WTC11 (cell line): ENCODE data around the gene DCXR. TPM values are rescaled to one million over a fixed set of nuclear protein-coding genes. Genes with fewer than 3 reads are reported as not detected.

ENCODE experiments used
- ATAC-seq: fragments of 200-7000 bp; cut with Tn5 transposase; 2 replicates; pipeline ENCODE4 v1.10.0; 2021; ENCODE audit warnings: mild to moderate bottlenecking, moderate library complexity
- CTCF ChIA-PET: fragments of 300-600 bp; sonication (Branson Sonifier 250); formaldehyde crosslinking; loops from one replicate; lab custom pipeline; 2021; ENCODE audit warnings: antibody characterized with exemption; lab: Charles Lee
- POLR2A ChIA-PET: fragments of 350-600 bp; sonication (Branson Sonifier 250); formaldehyde crosslinking; loops from one replicate; lab custom pipeline; 2021; ENCODE audit warnings: antibody characterized with exemption; lab: Charles Lee
- DNase-seq: peaks from one replicate; pipeline ENCODE4 v3.0.0; 2021; ENCODE audit warnings: low spot score
- H3K27ac Mint-ChIP-seq: 2 replicates; pipeline ENCODE4 v1.8.0; 2021; ENCODE audit warnings: mixed read lengths
- H3K27me3 Mint-ChIP-seq: 2 replicates; pipeline ENCODE4 v1.8.0; 2021; ENCODE audit warnings: low read depth, mild to moderate bottlenecking, moderate library complexity, mixed read lengths
- H3K36me3 Mint-ChIP-seq: 2 replicates; pipeline ENCODE4 v1.8.0; 2021; ENCODE audit warnings: mixed read lengths
- H3K4me1 Mint-ChIP-seq: 2 replicates; pipeline ENCODE4 v1.8.0; 2022; ENCODE audit warnings: mixed read lengths
- H3K4me3 Mint-ChIP-seq: 2 replicates; pipeline ENCODE4 v1.8.0; 2021; ENCODE audit warnings: mild to moderate bottlenecking, moderate library complexity, mixed read lengths
- H3K9me3 Mint-ChIP-seq: 2 replicates; pipeline ENCODE4 v1.8.0; 2021; ENCODE audit warnings: mixed read lengths
- ATF1 ChIP-seq: sonication (generic); formaldehyde crosslinking; IDR thresholded peaks from 2 replicates; pipeline ENCODE4 v1.8.1; 2023; ENCODE audit warnings: mild to moderate bottlenecking, moderate library complexity, missing genetic modification reagents
- ELF4 ChIP-seq: sonication (generic); formaldehyde crosslinking; IDR thresholded peaks from 2 replicates; pipeline ENCODE4 v1.8.1; 2022; ENCODE audit warnings: low read depth, mild to moderate bottlenecking, moderate library complexity, missing genetic modification reagents
- FOXK1 ChIP-seq: sonication (generic); formaldehyde crosslinking; IDR thresholded peaks from 2 replicates; pipeline ENCODE4 v1.8.0; 2022; ENCODE audit warnings: mild to moderate bottlenecking, moderate library complexity, missing genetic modification reagents
- GABPB1 ChIP-seq: sonication (generic); formaldehyde crosslinking; IDR thresholded peaks from 2 replicates; pipeline ENCODE4 v1.8.1; 2023; ENCODE audit warnings: mild to moderate bottlenecking, missing genetic modification reagents
- GRHL2 ChIP-seq: fragments of 250-450 bp; sonication (Bioruptor Pico); IDR thresholded peaks from 2 replicates; pipeline ENCODE4 v1.8.0; 2022; ENCODE audit warnings: mild to moderate bottlenecking, moderate library complexity; ENCODE audit not compliant: insufficient replicate concordance, severe bottlenecking
- KAT7 ChIP-seq: sonication (generic); formaldehyde crosslinking; IDR thresholded peaks from 2 replicates; pipeline ENCODE4 v1.8.1; 2023; ENCODE audit warnings: missing genetic modification reagents, mild to moderate bottlenecking, borderline replicate concordance
- NFE2L1 ChIP-seq: sonication (generic); formaldehyde crosslinking; IDR thresholded peaks from 2 replicates; pipeline ENCODE4 v1.8.1; 2023; ENCODE audit warnings: missing genetic modification reagents
- NR1H2 ChIP-seq: sonication (generic); formaldehyde crosslinking; IDR thresholded peaks from 2 replicates; pipeline ENCODE4 v1.9.0; 2021; ENCODE audit warnings: mild to moderate bottlenecking, moderate library complexity, missing genetic modification reagents
- NR2C2 ChIP-seq: sonication (generic); formaldehyde crosslinking; IDR thresholded peaks from 2 replicates; pipeline ENCODE4 v1.8.0; 2022; ENCODE audit warnings: mild to moderate bottlenecking, missing genetic modification reagents
- RELA ChIP-seq: sonication (generic); formaldehyde crosslinking; IDR thresholded peaks from 2 replicates; pipeline ENCODE4 v1.8.1; 2022; ENCODE audit warnings: missing genetic modification reagents, mild to moderate bottlenecking, borderline replicate concordance
- RORB ChIP-seq: fragments of 250-450 bp; sonication (Bioruptor Pico); IDR thresholded peaks from 2 replicates; pipeline ENCODE4 v1.9.0; 2021; ENCODE audit warnings: mild to moderate bottlenecking
- SMAD3 ChIP-seq: sonication (generic); formaldehyde crosslinking; IDR thresholded peaks from 2 replicates; pipeline ENCODE4 v1.8.0; 2022; ENCODE audit warnings: missing genetic modification reagents, mild to moderate bottlenecking, borderline replicate concordance
- ZNF232 ChIP-seq: sonication (generic); formaldehyde crosslinking; IDR thresholded peaks from 2 replicates; pipeline ENCODE4 v1.8.0; 2022; ENCODE audit warnings: mild to moderate bottlenecking, missing genetic modification reagents
- total RNA-seq: library from RNA; stranded (reverse); gene quantifications from 3 replicates; pipeline ENCODE4 v1.2.3, GENCODE V29; 2021
- TF ChIP-seq, protein P1 (sequence below): sonication (generic); formaldehyde crosslinking; IDR thresholded peaks from 2 replicates; pipeline ENCODE4 v1.8.0; 2022; ENCODE audit warnings: mild to moderate bottlenecking, missing genetic modification reagents
- TF ChIP-seq, protein P2 (sequence below): sonication (generic); formaldehyde crosslinking; IDR thresholded peaks from 2 replicates; pipeline ENCODE4 v1.8.0; 2022; ENCODE audit warnings: mild to moderate bottlenecking, missing genetic modification reagents
- TF ChIP-seq, protein P3 (sequence below): sonication (generic); formaldehyde crosslinking; IDR thresholded peaks from 2 replicates; pipeline ENCODE4 v1.8.0; 2022; ENCODE audit warnings: mild to moderate bottlenecking, missing genetic modification reagents
- TF ChIP-seq, protein P4 (sequence below): sonication (generic); formaldehyde crosslinking; IDR thresholded peaks from 2 replicates; pipeline ENCODE4 v1.8.1; 2023; ENCODE audit warnings: mild to moderate bottlenecking, missing genetic modification reagents, moderate library complexity
- TF ChIP-seq, protein P5 (sequence below): fragments of 250-450 bp; sonication (Bioruptor Pico); IDR thresholded peaks from 2 replicates; pipeline ENCODE4 v1.9.0; 2021; ENCODE audit warnings: mild to moderate bottlenecking, borderline replicate concordance
- TF ChIP-seq, protein P6 (sequence below): fragments of 250-450 bp; sonication (Bioruptor Pico); IDR thresholded peaks from 2 replicates; pipeline ENCODE4 v1.9.0; 2021; ENCODE audit warnings: mild to moderate bottlenecking
- TF ChIP-seq, protein P7 (sequence below): fragments of 250-450 bp; sonication (Bioruptor Pico); IDR thresholded peaks from 2 replicates; pipeline ENCODE4 v1.8.0; 2021; ENCODE audit warnings: mild to moderate bottlenecking
- TF ChIP-seq, protein P8 (sequence below): sonication (generic); formaldehyde crosslinking; IDR thresholded peaks from 2 replicates; pipeline ENCODE4 v1.8.1; 2022; ENCODE audit warnings: mild to moderate bottlenecking, moderate library complexity, missing genetic modification reagents
- TF ChIP-seq, protein P9 (sequence below): fragments of 250-450 bp; sonication (Bioruptor Pico); IDR thresholded peaks from 2 replicates; pipeline ENCODE4 v1.9.0; 2021; ENCODE audit warnings: moderate library complexity, mild to moderate bottlenecking, inconsistent platforms, borderline replicate concordance

The DCXR gene
- total RNA-seq, 1 experiment from 2014 or later = 130 TPM

DNA sequence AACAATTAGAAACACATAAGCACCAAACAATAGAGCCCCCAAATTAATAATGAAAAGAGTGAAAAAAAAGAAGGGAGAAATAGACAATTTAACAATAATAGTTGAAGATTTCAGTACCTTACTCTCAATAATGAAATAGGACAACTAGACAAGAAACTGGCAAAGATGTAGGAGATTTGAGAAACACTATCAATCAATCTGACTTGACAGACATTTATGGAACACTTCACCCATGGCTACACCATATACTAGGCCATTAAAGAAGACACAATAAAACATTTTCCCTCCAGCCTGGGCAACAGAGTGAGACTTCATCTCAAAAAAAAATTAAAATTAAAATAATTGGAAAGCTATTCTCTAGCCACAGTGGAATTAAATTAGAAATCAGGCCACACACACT, 33.1 kb upstream of the DCXR start:
- Mint-ChIP-seq H3K4me1 (0 out of 2 replicates have a peak, but pooled peaks cover 2% of the 10 kb centered on the region), H3K9me3 (no peaks in the 10 kb centered on the region), H3K4me3 (no peak overlapping the region), H3K36me3 (no peaks in the 10 kb centered on the region), H3K27ac (no peak overlapping the region), H3K27me3 (peaks cover 17% of the 10 kb centered on the region)
- no peak for TF ChIP-seq SMAD3 (CRISPR knock-in tag)
- no peak for TF ChIP-seq NR1H2 (CRISPR knock-in tag)
- ATAC-seq (no peak), DNase-seq (no peak)
- ChIA-PET POLR2A (no interaction called here), CTCF (interaction anchor here (1.0 kb wide), 1 partner anchor 51 kb away, joined by 3 read pairs; no protein-coding TSS in a partner anchor)

DNA sequence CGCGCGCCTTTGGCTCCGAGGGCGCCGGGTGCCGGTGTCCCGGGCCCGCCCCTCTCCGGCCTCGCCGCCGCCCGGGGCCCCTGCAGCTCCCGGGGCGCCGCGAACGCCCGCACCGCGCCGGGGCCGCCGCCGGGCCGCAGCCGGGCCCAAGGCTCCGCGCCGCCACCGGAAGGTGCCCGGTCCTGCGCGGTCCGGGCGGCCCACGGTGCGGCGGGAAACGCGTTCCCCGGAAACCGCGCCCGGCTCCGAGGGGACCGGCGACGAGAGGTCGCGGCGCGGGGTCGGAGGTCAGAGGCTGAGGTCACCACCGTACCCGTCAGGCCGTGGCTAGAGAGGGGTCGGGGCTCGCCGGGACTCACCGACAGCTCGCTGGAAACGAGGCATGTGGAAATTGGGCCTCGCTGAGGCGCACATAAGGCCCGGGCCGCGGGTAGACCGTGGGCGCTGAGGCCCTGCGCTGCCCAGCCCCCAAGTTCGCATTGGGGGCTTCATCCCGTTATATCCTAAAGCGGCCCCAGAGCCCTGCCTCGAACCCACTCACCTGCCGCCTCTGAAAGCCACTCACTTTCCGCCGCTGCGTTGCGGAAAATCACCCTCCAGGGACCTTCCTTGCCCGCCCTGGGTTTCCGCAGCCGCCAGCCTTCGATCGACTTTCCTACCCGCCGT, 28.3 kb upstream of the DCXR start, which contains the start of gene DUS1L:
Gene DUS1L, minus strand, starts transcription at position 167 of the 666 bp plus-strand sequence. CDS start 745 bp downstream, outside the sequence.
- Mint-ChIP-seq H3K4me3 (peak within 1 kb of the TSS; percentile 74), H3K36me3 (no peaks in the 10 kb centered on the region), H3K27ac (no peak within 1 kb of the TSS), H3K4me1 (0 out of 2 replicates have a peak, but pooled peaks cover 2% of the 10 kb centered on the region), H3K9me3 (no peaks in the 10 kb centered on the region), H3K27me3 (peaks cover 2% of the 10 kb centered on the region; the same call in 1 of the 2 replicates)
- CTCF ChIA-PET = interaction anchor here (1.0 to 3.4 kb wide), 4 partner anchors 11 to 88 kb away, joined by 3 to 9 read pairs (median 6); no protein-coding TSS in a partner anchor
- DNase-seq (peak; percentile 60), ATAC-seq (peak; percentile 78)
- POLR2A ChIA-PET = no interaction called here
- TF ChIP-seq GABPB1 (peak; percentile 90), RORB (CRISPR knock-in tag) (no peak), GRHL2 (CRISPR knock-in tag) (no peak), ELF4 (CRISPR knock-in tag) (no peak), KAT7 (CRISPR knock-in tag) (0 out of 2 replicates have a peak, but pooled peaks have one; percentile 92), RELA (CRISPR knock-in tag) (no peak), ZNF232 (CRISPR knock-in tag) (no peak), FOXK1 (peak; percentile 91), NR2C2 (CRISPR knock-in tag) (peak; percentile 98), ATF1 (CRISPR knock-in tag) (no peak), NFE2L1 (CRISPR knock-in tag) (no peak)
- TF ChIP-seq, protein P1, sequence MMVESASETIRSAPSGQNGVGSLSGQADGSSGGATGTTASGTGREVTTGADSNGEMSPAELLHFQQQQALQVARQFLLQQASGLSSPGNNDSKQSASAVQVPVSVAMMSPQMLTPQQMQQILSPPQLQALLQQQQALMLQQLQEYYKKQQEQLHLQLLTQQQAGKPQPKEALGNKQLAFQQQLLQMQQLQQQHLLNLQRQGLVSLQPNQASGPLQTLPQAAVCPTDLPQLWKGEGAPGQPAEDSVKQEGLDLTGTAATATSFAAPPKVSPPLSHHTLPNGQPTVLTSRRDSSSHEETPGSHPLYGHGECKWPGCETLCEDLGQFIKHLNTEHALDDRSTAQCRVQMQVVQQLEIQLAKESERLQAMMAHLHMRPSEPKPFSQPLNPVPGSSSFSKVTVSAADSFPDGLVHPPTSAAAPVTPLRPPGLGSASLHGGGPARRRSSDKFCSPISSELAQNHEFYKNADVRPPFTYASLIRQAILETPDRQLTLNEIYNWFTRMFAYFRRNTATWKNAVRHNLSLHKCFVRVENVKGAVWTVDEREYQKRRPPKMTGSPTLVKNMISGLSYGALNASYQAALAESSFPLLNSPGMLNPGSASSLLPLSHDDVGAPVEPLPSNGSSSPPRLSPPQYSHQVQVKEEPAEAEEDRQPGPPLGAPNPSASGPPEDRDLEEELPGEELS (CRISPR knock-in tag) = peak; percentile 55; the same call in 1 of the 2 replicates
- TF ChIP-seq, protein P2, sequence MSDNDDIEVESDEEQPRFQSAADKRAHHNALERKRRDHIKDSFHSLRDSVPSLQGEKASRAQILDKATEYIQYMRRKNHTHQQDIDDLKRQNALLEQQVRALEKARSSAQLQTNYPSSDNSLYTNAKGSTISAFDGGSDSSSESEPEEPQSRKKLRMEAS (CRISPR knock-in tag) = no peak
- TF ChIP-seq, protein P3, sequence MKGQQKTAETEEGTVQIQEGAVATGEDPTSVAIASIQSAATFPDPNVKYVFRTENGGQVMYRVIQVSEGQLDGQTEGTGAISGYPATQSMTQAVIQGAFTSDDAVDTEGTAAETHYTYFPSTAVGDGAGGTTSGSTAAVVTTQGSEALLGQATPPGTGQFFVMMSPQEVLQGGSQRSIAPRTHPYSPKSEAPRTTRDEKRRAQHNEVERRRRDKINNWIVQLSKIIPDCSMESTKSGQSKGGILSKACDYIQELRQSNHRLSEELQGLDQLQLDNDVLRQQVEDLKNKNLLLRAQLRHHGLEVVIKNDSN (CRISPR knock-in tag) = no peak
- TF ChIP-seq, protein P4, sequence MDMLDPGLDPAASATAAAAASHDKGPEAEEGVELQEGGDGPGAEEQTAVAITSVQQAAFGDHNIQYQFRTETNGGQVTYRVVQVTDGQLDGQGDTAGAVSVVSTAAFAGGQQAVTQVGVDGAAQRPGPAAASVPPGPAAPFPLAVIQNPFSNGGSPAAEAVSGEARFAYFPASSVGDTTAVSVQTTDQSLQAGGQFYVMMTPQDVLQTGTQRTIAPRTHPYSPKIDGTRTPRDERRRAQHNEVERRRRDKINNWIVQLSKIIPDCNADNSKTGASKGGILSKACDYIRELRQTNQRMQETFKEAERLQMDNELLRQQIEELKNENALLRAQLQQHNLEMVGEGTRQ = peak; percentile 31; the same call in 1 of the 2 replicates
- TF ChIP-seq, protein P5, sequence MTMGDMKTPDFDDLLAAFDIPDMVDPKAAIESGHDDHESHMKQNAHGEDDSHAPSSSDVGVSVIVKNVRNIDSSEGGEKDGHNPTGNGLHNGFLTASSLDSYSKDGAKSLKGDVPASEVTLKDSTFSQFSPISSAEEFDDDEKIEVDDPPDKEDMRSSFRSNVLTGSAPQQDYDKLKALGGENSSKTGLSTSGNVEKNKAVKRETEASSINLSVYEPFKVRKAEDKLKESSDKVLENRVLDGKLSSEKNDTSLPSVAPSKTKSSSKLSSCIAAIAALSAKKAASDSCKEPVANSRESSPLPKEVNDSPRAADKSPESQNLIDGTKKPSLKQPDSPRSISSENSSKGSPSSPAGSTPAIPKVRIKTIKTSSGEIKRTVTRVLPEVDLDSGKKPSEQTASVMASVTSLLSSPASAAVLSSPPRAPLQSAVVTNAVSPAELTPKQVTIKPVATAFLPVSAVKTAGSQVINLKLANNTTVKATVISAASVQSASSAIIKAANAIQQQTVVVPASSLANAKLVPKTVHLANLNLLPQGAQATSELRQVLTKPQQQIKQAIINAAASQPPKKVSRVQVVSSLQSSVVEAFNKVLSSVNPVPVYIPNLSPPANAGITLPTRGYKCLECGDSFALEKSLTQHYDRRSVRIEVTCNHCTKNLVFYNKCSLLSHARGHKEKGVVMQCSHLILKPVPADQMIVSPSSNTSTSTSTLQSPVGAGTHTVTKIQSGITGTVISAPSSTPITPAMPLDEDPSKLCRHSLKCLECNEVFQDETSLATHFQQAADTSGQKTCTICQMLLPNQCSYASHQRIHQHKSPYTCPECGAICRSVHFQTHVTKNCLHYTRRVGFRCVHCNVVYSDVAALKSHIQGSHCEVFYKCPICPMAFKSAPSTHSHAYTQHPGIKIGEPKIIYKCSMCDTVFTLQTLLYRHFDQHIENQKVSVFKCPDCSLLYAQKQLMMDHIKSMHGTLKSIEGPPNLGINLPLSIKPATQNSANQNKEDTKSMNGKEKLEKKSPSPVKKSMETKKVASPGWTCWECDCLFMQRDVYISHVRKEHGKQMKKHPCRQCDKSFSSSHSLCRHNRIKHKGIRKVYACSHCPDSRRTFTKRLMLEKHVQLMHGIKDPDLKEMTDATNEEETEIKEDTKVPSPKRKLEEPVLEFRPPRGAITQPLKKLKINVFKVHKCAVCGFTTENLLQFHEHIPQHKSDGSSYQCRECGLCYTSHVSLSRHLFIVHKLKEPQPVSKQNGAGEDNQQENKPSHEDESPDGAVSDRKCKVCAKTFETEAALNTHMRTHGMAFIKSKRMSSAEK = no peak
- TF ChIP-seq, protein P6, sequence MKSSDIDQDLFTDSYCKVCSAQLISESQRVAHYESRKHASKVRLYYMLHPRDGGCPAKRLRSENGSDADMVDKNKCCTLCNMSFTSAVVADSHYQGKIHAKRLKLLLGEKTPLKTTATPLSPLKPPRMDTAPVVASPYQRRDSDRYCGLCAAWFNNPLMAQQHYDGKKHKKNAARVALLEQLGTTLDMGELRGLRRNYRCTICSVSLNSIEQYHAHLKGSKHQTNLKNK (CRISPR knock-in tag) = no peak
- TF ChIP-seq, protein P7, sequence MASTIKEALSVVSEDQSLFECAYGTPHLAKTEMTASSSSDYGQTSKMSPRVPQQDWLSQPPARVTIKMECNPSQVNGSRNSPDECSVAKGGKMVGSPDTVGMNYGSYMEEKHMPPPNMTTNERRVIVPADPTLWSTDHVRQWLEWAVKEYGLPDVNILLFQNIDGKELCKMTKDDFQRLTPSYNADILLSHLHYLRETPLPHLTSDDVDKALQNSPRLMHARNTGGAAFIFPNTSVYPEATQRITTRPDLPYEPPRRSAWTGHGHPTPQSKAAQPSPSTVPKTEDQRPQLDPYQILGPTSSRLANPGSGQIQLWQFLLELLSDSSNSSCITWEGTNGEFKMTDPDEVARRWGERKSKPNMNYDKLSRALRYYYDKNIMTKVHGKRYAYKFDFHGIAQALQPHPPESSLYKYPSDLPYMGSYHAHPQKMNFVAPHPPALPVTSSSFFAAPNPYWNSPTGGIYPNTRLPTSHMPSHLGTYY (CRISPR knock-in tag) = no peak
- TF ChIP-seq, protein P8, sequence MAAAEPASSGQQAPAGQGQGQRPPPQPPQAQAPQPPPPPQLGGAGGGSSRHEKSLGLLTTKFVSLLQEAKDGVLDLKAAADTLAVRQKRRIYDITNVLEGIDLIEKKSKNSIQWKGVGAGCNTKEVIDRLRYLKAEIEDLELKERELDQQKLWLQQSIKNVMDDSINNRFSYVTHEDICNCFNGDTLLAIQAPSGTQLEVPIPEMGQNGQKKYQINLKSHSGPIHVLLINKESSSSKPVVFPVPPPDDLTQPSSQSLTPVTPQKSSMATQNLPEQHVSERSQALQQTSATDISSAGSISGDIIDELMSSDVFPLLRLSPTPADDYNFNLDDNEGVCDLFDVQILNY (CRISPR knock-in tag) = no peak
- TF ChIP-seq, protein P9, sequence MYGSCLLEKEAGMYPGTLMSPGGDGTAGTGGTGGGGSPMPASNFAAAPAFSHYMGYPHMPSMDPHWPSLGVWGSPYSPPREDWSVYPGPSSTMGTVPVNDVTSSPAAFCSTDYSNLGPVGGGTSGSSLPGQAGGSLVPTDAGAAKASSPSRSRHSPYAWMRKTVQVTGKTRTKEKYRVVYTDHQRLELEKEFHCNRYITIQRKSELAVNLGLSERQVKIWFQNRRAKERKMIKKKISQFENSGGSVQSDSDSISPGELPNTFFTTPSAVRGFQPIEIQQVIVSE (CRISPR knock-in tag) = no peak
